BLaER1 (cell line): ENCODE data around the gene IFIT2.

Source experiments
- H3K27ac ChIP-seq: shearing (Covaris generic); formaldehyde crosslinking; 2 replicates; pipeline ENCODE4 v1.8.1; 2022
- H3K27me3 ChIP-seq: shearing (Covaris generic); formaldehyde crosslinking; 2 replicates; pipeline ENCODE4 v1.8.1; 2022
- H3K36me3 ChIP-seq: shearing (Covaris generic); formaldehyde crosslinking; 2 replicates; pipeline ENCODE4 v1.8.1; 2022
- H3K4me1 ChIP-seq: shearing (Covaris generic); formaldehyde crosslinking; 2 replicates; pipeline ENCODE4 v1.8.1; 2022
- H3K4me2 ChIP-seq: shearing (Covaris generic); formaldehyde crosslinking; 2 replicates; pipeline ENCODE4 v1.8.1; 2022
- H3K4me3 ChIP-seq: shearing (Covaris generic); formaldehyde crosslinking; 2 replicates; pipeline ENCODE4 v1.8.1; 2022
- H3K9ac ChIP-seq: shearing (Covaris generic); formaldehyde crosslinking; 2 replicates; pipeline ENCODE4 v1.8.1; 2022
- H3K9me3 ChIP-seq: shearing (Covaris generic); formaldehyde crosslinking; 2 replicates; pipeline ENCODE4 v1.8.1; 2022
- H4K20me1 ChIP-seq: shearing (Covaris generic); formaldehyde crosslinking; 2 replicates; pipeline ENCODE4 v1.8.1; 2022
- Cebpa-rat ChIP-seq: shearing (Covaris generic); IDR thresholded peaks from 2 replicates; pipeline ENCODE4 v1.8.1; 2022

IFIT2 gene

GRCh38 chr10:89338713-89339112, 36.9 kb downstream of the IFIT2 start:
- H3K27me3 ChIP-seq: no peaks in the 10 kb centered on the region
- TF ChIP-seq Cebpa-rat: no peak
- no peak overlapping the region for H3K4me2 ChIP-seq
- H4K20me1 ChIP-seq: no peaks in the 10 kb centered on the region
- H3K27ac ChIP-seq: no peak overlapping the region
- H3K36me3 ChIP-seq: peaks cover 46% of the 10 kb centered on the region
- H3K4me1 ChIP-seq: peaks cover 11% of the 10 kb centered on the region
- H3K4me3 ChIP-seq: no peak overlapping the region
- no peak overlapping the region for H3K9ac ChIP-seq
- peaks cover 13% of the 10 kb centered on the region; the same call in 1 of the 2 replicates for H3K9me3 ChIP-seq

- H4K20me1 ChIP-seq: no peaks in the 10 kb centered on the region
- peaks cover 13% of the 10 kb centered on the region; the same call in 1 of the 2 replicates for H3K9me3 ChIP-seq
- no peaks in the 10 kb centered on the region for H3K27me3 ChIP-seq
- TF ChIP-seq Cebpa-rat: no peak
- H3K36me3 ChIP-seq: peaks cover 46% of the 10 kb centered on the region
- H3K4me1 ChIP-seq: no peaks in the 10 kb centered on the region
- no peak overlapping the region for H3K27ac ChIP-seq
- no peak overlapping the region for H3K9ac ChIP-seq
- H3K4me3 ChIP-seq: no peak overlapping the region
- no peak overlapping the region for H3K4me2 ChIP-seq
Observed at GRCh38 chr10:89339875-89340274, 38.0 kb downstream of the IFIT2 start.

GRCh38 chr10:89341649-89342048, 39.8 kb downstream of the IFIT2 start:
- Histone ChIP-seq H3K9ac (no peak overlapping the region), H3K36me3 (peaks cover 45% of the 10 kb centered on the region), H4K20me1 (no peaks in the 10 kb centered on the region), H3K4me2 (no peak overlapping the region), H3K27me3 (no peaks in the 10 kb centered on the region), H3K4me3 (no peak overlapping the region), H3K4me1 (peaks cover 4% of the 10 kb centered on the region), H3K9me3 (peaks cover 13% of the 10 kb centered on the region; the same call in 1 of the 2 replicates), H3K27ac (no peak overlapping the region)
- TF ChIP-seq Cebpa-rat: no peak

- Histone ChIP-seq H3K9ac (no peak overlapping the region), H3K4me2 (no peak overlapping the region)
Observed at GRCh38 chr10:89342206-89342958, 40.5 kb downstream of the IFIT2 start.

GRCh38 chr10:89343089-89343767, 41.4 kb downstream of the IFIT2 start:
- Histone ChIP-seq H3K27ac (no peak overlapping the region), H4K20me1 (no peaks in the 10 kb centered on the region), H3K36me3 (peaks cover 30% of the 10 kb centered on the region), H3K4me3 (no peak overlapping the region), H3K27me3 (no peaks in the 10 kb centered on the region), H3K4me1 (peaks cover 20% of the 10 kb centered on the region), H3K9me3 (peaks cover 8% of the 10 kb centered on the region; the same call in 1 of the 2 replicates), H3K9ac (no peak overlapping the region), H3K4me2 (no peak overlapping the region)
- no peak for TF ChIP-seq Cebpa-rat

More at GRCh38 chr10:89342206-89342958, 40.5 kb downstream of the IFIT2 start:
- Histone ChIP-seq H3K4me1 (peaks cover 11% of the 10 kb centered on the region), H3K27ac (no peak overlapping the region), H3K27me3 (no peaks in the 10 kb centered on the region), H3K9me3 (peaks cover 10% of the 10 kb centered on the region; the same call in 1 of the 2 replicates), H4K20me1 (no peaks in the 10 kb centered on the region), H3K4me3 (no peak overlapping the region), H3K36me3 (peaks cover 38% of the 10 kb centered on the region)
- no peak for TF ChIP-seq Cebpa-rat

- no peak overlapping the region for H3K9ac ChIP-seq
- no peak for TF ChIP-seq Cebpa-rat
- no peaks in the 10 kb centered on the region for H4K20me1 ChIP-seq
- H3K4me2 ChIP-seq: no peak overlapping the region
- H3K9me3 ChIP-seq: peaks cover 4% of the 10 kb centered on the region; the same call in 1 of the 2 replicates
- H3K27me3 ChIP-seq: no peaks in the 10 kb centered on the region
- peaks cover 29% of the 10 kb centered on the region for H3K4me1 ChIP-seq
- no peak overlapping the region for H3K27ac ChIP-seq
- H3K4me3 ChIP-seq: no peak overlapping the region
- peaks cover 20% of the 10 kb centered on the region for H3K36me3 ChIP-seq
Observed at GRCh38 chr10:89344156-89344555, 42.3 kb downstream of the IFIT2 start.

- H3K27ac ChIP-seq: no peak overlapping the region
- H3K4me1 ChIP-seq: peaks cover 30% of the 10 kb centered on the region
- H4K20me1 ChIP-seq: no peaks in the 10 kb centered on the region
- H3K4me2 ChIP-seq: no peak overlapping the region
- H3K9ac ChIP-seq: no peak overlapping the region
- H3K4me3 ChIP-seq: no peak overlapping the region
- peaks cover 7% of the 10 kb centered on the region for H3K36me3 ChIP-seq
- no peaks in the 10 kb centered on the region for H3K27me3 ChIP-seq
- no peaks in the 10 kb centered on the region for H3K9me3 ChIP-seq
- no peak for TF ChIP-seq Cebpa-rat
Observed at GRCh38 chr10:89345367-89346000, 43.6 kb downstream of the IFIT2 start.

- Histone ChIP-seq H3K4me2 (peak overlapping the region; percentile 81), H3K4me1 (peaks cover 39% of the 10 kb centered on the region), H3K27me3 (no peaks in the 10 kb centered on the region), H3K27ac (no peak overlapping the region), H3K9ac (no peak overlapping the region), H3K4me3 (no peak overlapping the region), H3K9me3 (no peaks in the 10 kb centered on the region), H4K20me1 (no peaks in the 10 kb centered on the region), H3K36me3 (no peaks in the 10 kb centered on the region)
- peak; percentile 61; the same call in 1 of the 2 replicates for TF ChIP-seq Cebpa-rat
Observed at GRCh38 chr10:89346405-89347254, 44.8 kb downstream of the IFIT2 start.
